Peyer's patch (tissue), 4 donors: ENCODE data around the gene ZNF215.
"Not testable (repeated sequence)": the region's sequence is repeated elsewhere in the genome, so short reads cannot be mapped to it uniquely, and the experiment has no call there.

ENCODE experiments used
- CTCF ChIP-seq, 6 experiments: fragments of 450-650 bp in 4 of 6; fragments of 200-600 bp in 2 of 6; sonication (generic) in 1 of 6; IDR thresholded peaks; one replicate each; pipeline ENCODE4 v1.5.1; 2017 to 2019; ENCODE audit warnings: antibody characterized with exemption in 6 of 6, mild to moderate bottlenecking in 3 of 6, moderate library complexity in 1 of 6
- POLR2A ChIP-seq, 2 donors: fragments of 450-650 bp; IDR thresholded peaks; one replicate each; pipeline ENCODE4 v1.5.1; 2017; ENCODE audit warnings: antibody characterized with exemption in 2 of 2, mild to moderate bottlenecking in 2 of 2, moderate library complexity in 2 of 2

GRCh38 chr11:6969854-6970253 lies 43.6 kb downstream of the ZNF215 start:
- TF ChIP-seq CTCF, POLR2A (IDR thresholded peaks at IDR 0.05): not testable (repeated sequence)
